Measurements from ENCODE around the gene LEKR1. TPM values are rescaled to one million over a fixed set of nuclear protein-coding genes. Genes with fewer than 3 reads are reported as not detected.

Gene LEKR1
- total and polyA plus RNA-seq, 9 of the 15 experiments (the other 6 are each of a cell fraction or from before 2014, with no cell fraction given), result 0.76 to 1.8 (median 1.2) TPM

DNA sequence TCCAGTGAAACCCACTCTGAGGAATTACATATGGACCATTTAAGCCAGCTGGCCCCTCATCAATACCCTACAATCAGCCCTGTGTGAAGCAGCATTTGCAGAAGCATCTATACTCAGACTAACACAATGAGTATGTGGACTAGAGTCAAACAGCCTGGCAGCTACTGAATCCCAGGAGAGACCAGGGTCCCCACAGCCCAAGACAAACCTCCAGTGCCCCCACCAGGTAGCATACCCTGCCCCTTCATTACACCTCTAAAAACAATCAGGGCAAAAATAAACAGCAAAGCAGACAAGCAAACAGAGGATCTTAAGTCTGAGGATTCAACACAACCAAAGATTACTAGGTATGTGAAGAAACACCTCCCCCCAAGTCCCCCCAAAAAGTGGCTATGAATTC is 157.4 kb downstream of the LEKR1 start:
- intact Hi-C loops (cut with micrococcal nuclease) (loop anchor here (10.0 kb wide), 1 partner anchor 151 kb away; no protein-coding TSS in a partner anchor), in situ Hi-C loops (cut with MboI) (no loop called here)
- Histone ChIP-seq H3K27ac (ENCODE audit: extremely low read depth, low read depth, low read length) (no peak overlapping the region), H2AFZ (ENCODE audit: low read depth, low read length) (no peak overlapping the region), H3K4me2 (ENCODE audit: insufficient read depth, low read length) (no peak overlapping the region), H3K9me3 (replicated peaks; ENCODE audit: control insufficient read depth, insufficient read depth, low read depth, low read length) (no peaks in the 10 kb centered on the region), H3K79me2 (ENCODE audit: control insufficient read depth, insufficient read depth, low read length) (no peaks in the 10 kb centered on the region), H3K4me1 (replicated peaks in 1 of 2; ENCODE audit: control insufficient read depth in 2 of 2, insufficient read depth in 2 of 2, low read length in 2 of 2) (no peaks in the 10 kb centered on the region; a peak in 1 of 5 replicates), H3K9me1 (ENCODE audit: control insufficient read depth, insufficient read depth, low read length) (no peaks in the 10 kb centered on the region), H3K9ac (ENCODE audit: insufficient read depth in 1 of 2, low read depth in 2 of 2, low read length in 2 of 2) (no peak overlapping the region), H3K36me3 (ENCODE audit: control insufficient read depth, insufficient read depth, low read length) (no peaks in the 10 kb centered on the region), H4K20me1 (replicated peaks; ENCODE audit: control insufficient read depth, insufficient read depth, low read length) (no peaks in the 10 kb centered on the region), H3K4me3 (no peak overlapping the region), H3K27me3 (ENCODE audit: control insufficient read depth in 2 of 2, insufficient read depth in 2 of 2, low read length in 2 of 2) (no peaks in the 10 kb centered on the region)
- ChIA-PET POLR2A (interaction anchor here (1.1 kb wide), 1 partner anchor 9 kb away, joined by 3 read pairs; no protein-coding TSS in a partner anchor), CTCF (ENCODE audit: low intra/inter-chr PET ratio) (no interaction called here)
- no peak for FAIRE-seq
- DNase-seq (ENCODE audit: extremely low read depth in 1 of 4, low spot score in 3 of 4), result no peak
- no peak for ATAC-seq
- TF ChIP-seq BRCA1 (IDR thresholded peaks at IDR 0.05), result no peak
- no peak for TF ChIP-seq BRCA1 (CRISPR knock-in tag; IDR thresholded peaks at IDR 0.05)
- BruUV-seq (replicated peaks), result no TSS peak

DNA sequence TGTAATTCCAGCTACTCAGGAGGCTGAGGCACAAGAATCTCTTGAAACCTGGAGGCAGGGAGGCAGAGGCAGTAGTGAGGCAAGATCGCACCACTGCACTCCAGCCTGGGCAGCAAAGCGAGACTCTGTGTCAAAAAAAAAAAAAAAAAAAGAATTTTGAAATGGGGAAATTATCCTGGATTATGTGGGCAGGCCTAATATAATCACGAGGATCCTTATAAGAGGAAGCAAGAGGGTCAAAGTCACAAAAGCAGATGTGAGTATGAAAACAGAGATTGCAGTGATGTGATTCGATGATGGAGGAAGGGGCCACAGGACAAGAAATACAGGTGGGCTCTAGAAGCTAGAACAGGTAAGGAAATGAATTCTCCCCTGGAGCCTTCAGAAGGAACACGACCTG is 159.6 kb downstream of the LEKR1 start:
- in situ Hi-C loops (cut with MboI), result no loop called here

More for the DNA sequence above, 159.6 kb downstream of the LEKR1 start:
- intact Hi-C loops (cut with micrococcal nuclease), result loop anchor here (10.0 kb wide), 1 partner anchor 149 kb away; no protein-coding TSS in a partner anchor
- 13% methylated on average over 5 of the region's 5 CpGs for WGBS (ENCODE audit: insufficient coverage, low coverage, missing lambda C conversion rate)
- Histone ChIP-seq H4K20me1 (replicated peaks; ENCODE audit: control insufficient read depth, insufficient read depth, low read length) (no peaks in the 10 kb centered on the region), H3K4me3 (no peak overlapping the region), H3K9ac (ENCODE audit: insufficient read depth in 1 of 2, low read depth in 2 of 2, low read length in 2 of 2) (no peak overlapping the region), H3K4me1 (replicated peaks in 1 of 2; ENCODE audit: control insufficient read depth in 2 of 2, insufficient read depth in 2 of 2, low read length in 2 of 2) (no peaks in the 10 kb centered on the region; a peak in 1 of 5 replicates), H3K4me2 (ENCODE audit: insufficient read depth, low read length) (no peak overlapping the region), H3K27me3 (ENCODE audit: control insufficient read depth in 2 of 2, insufficient read depth in 2 of 2, low read length in 2 of 2) (no peaks in the 10 kb centered on the region), H3K9me1 (ENCODE audit: control insufficient read depth, insufficient read depth, low read length) (no peaks in the 10 kb centered on the region), H2AFZ (ENCODE audit: low read depth, low read length) (no peak overlapping the region), H3K36me3 (ENCODE audit: control insufficient read depth, insufficient read depth, low read length) (no peaks in the 10 kb centered on the region), H3K27ac (ENCODE audit: extremely low read depth, low read depth, low read length) (no peak overlapping the region), H3K9me3 (replicated peaks; ENCODE audit: control insufficient read depth, insufficient read depth, low read depth, low read length) (no peaks in the 10 kb centered on the region), H3K79me2 (ENCODE audit: control insufficient read depth, insufficient read depth, low read length) (no peaks in the 10 kb centered on the region)
- FAIRE-seq (no peak), ATAC-seq (no peak), DNase-seq (ENCODE audit: extremely low read depth in 1 of 4, low spot score in 3 of 4) (no peak)
- no peak for TF ChIP-seq RAD21 (CRISPR knock-in tag; conservative IDR thresholded peaks at IDR 0.05 in 1 of 2, IDR thresholded peaks at IDR 0.05 in 1 of 2)
- no peak for TF ChIP-seq GTF2E2 (tag; IDR thresholded peaks at IDR 0.05)
- no peak for TF ChIP-seq BHLHE40 (IDR thresholded peaks at IDR 0.05; ENCODE audit: low read length)
- TF ChIP-seq, protein P1, sequence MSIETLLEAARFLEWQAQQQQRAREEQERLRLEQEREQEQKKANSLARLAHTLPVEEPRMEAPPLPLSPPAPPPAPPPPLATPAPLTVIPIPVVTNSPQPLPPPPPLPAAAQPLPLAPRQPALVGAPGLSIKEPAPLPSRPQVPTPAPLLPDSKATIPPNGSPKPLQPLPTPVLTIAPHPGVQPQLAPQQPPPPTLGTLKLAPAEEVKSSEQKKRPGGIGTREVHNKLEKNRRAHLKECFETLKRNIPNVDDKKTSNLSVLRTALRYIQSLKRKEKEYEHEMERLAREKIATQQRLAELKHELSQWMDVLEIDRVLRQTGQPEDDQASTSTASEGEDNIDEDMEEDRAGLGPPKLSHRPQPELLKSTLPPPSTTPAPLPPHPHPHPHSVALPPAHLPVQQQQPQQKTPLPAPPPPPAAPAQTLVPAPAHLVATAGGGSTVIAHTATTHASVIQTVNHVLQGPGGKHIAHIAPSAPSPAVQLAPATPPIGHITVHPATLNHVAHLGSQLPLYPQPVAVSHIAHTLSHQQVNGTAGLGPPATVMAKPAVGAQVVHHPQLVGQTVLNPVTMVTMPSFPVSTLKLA (conservative IDR thresholded peaks at IDR 0.05), result no peak
- TF ChIP-seq POU5F1 (IDR thresholded peaks at IDR 0.05; ENCODE audit: borderline replicate concordance, low read depth, low read length, partially characterized antibody), result no peak
- no peak for TF ChIP-seq CREBBP (IDR thresholded peaks at IDR 0.05; ENCODE audit: low read depth, low read length)
- ChIA-PET CTCF (ENCODE audit: low intra/inter-chr PET ratio) (no interaction called here), POLR2A (no interaction called here)
- no TSS peak for BruUV-seq (replicated peaks)

Measured in K562 (cell line).